Right atrium auricular region (tissue), 2 donors: ENCODE results near the gene GLUD2. TPM values are rescaled to one million over a fixed set of nuclear protein-coding genes. Genes with fewer than 3 reads are reported as not detected.

Experiments used
- DNase-seq: peaks from one replicate; pipeline ENCODE4 v3.0.0-alpha.2; 2019; ENCODE audit warnings: low spot score
- H3K27ac ChIP-seq, 2 donors: fragments of 200-600 bp; sonication (generic); 1 replicate in 1 of 2; 2 replicates in 1 of 2; pipeline ENCODE4 v1.5.1; 2016 to 2019
- H3K27me3 ChIP-seq, 2 donors: fragments of 200-600 bp; sonication (generic); one replicate each; pipeline versions ENCODE4 v1.5.1 to v1.6.0; 2017 to 2019
- H3K36me3 ChIP-seq: fragments of 200-600 bp; sonication (generic); one replicate; pipeline ENCODE4 v1.5.1; 2016
- H3K4me1 ChIP-seq, 2 donors: fragments of 200-600 bp; sonication (generic); one replicate each; pipeline versions ENCODE4 v1.5.1 to v1.6.0; 2017 to 2019
- H3K4me3 ChIP-seq, 2 donors: fragments of 200-600 bp; sonication (generic); 1 replicate in 1 of 2; 2 replicates in 1 of 2; pipeline ENCODE4 v1.5.1; 2017 to 2019; ENCODE audit warnings: mild to moderate bottlenecking in 1 of 2, moderate library complexity in 1 of 2
- H3K9me3 ChIP-seq, 2 donors: fragments of 200-600 bp; sonication (generic); one replicate each; pipeline ENCODE4 v1.5.1; 2019
- CTCF ChIP-seq, 2 donors: fragments of 200-600 bp; sonication (generic); IDR thresholded peaks; one replicate each; pipeline ENCODE4 v1.5.1; 2019; ENCODE audit warnings: antibody characterized with exemption in 2 of 2
- total RNA-seq, 2 donors: library from RNA; depleted of rRNA; stranded (reverse); fragments of >200 nt; gene quantifications; one replicate each; pipeline ENCODE4 v1.1.0, GENCODE V29; 2016

The GLUD2 gene
- total RNA-seq, 2 donors from 2014 or later: 0.59 to 1.4 TPM

GRCh38 chrX:121010218-121010617, 37.2 kb upstream of the GLUD2 start:
- H3K36me3 ChIP-seq: no peaks in the 10 kb centered on the region
- H3K9me3 ChIP-seq: peaks cover 0 to 13% of the 10 kb centered on the region in 2 donors
- no peak overlapping the region for H3K27ac ChIP-seq
- H3K4me1 ChIP-seq: no peaks in the 10 kb centered on the region
- no peak for TF ChIP-seq CTCF (IDR thresholded peaks at IDR 0.05)
- DNase-seq: no peak
- no peaks in the 10 kb centered on the region for H3K27me3 ChIP-seq
- H3K4me3 ChIP-seq: no peak overlapping the region

- H3K4me1 ChIP-seq: no peaks in the 10 kb centered on the region
- no peaks in the 10 kb centered on the region for H3K36me3 ChIP-seq
- no peak overlapping the region for H3K27ac ChIP-seq
- no peaks in the 10 kb centered on the region for H3K27me3 ChIP-seq
- H3K4me3 ChIP-seq: no peak overlapping the region
- TF ChIP-seq CTCF (IDR thresholded peaks at IDR 0.05): no peak
- peaks cover 0 to 10% of the 10 kb centered on the region in 2 donors for H3K9me3 ChIP-seq
- no peak for DNase-seq
Measured at GRCh38 chrX:121011254-121011653, 36.2 kb upstream of the GLUD2 start.

GRCh38 chrX:121013897-121014455, 33.4 kb upstream of the GLUD2 start:
- peaks cover 0 to 6% of the 10 kb centered on the region in 2 donors for H3K9me3 ChIP-seq
- H3K27ac ChIP-seq: no peak overlapping the region
- no peak overlapping the region for H3K4me3 ChIP-seq
- TF ChIP-seq CTCF (IDR thresholded peaks at IDR 0.05): no peak
- no peaks in the 10 kb centered on the region for H3K36me3 ChIP-seq
- H3K27me3 ChIP-seq: no peaks in the 10 kb centered on the region
- DNase-seq: no peak
- no peaks in the 10 kb centered on the region for H3K4me1 ChIP-seq

GRCh38 chrX:121014826-121015225, 32.6 kb upstream of the GLUD2 start:
- Histone ChIP-seq H3K27ac (no peak overlapping the region), H3K27me3 (no peaks in the 10 kb centered on the region), H3K4me1 (no peaks in the 10 kb centered on the region), H3K4me3 (no peak overlapping the region), H3K9me3 (peaks cover 0 to 6% of the 10 kb centered on the region in 2 donors), H3K36me3 (no peaks in the 10 kb centered on the region)
- DNase-seq: no peak
- TF ChIP-seq CTCF (IDR thresholded peaks at IDR 0.05): no peak

- no peaks in the 10 kb centered on the region for H3K9me3 ChIP-seq
- H3K27me3 ChIP-seq: no peaks in the 10 kb centered on the region
- no peak overlapping the region for H3K4me3 ChIP-seq
- no peak for DNase-seq
- no peaks in the 10 kb centered on the region for H3K4me1 ChIP-seq
- no peak overlapping the region for H3K27ac ChIP-seq
- H3K36me3 ChIP-seq: no peaks in the 10 kb centered on the region
- no peak for TF ChIP-seq CTCF (IDR thresholded peaks at IDR 0.05)
Measured at GRCh38 chrX:121028419-121028818, 19.0 kb upstream of the GLUD2 start.

- H3K36me3 ChIP-seq: no peaks in the 10 kb centered on the region
- H3K9me3 ChIP-seq: no peaks in the 10 kb centered on the region
- no peak overlapping the region for H3K27ac ChIP-seq
- H3K27me3 ChIP-seq: no peaks in the 10 kb centered on the region
- H3K4me3 ChIP-seq: no peak overlapping the region
- H3K4me1 ChIP-seq: no peaks in the 10 kb centered on the region
- TF ChIP-seq CTCF (IDR thresholded peaks at IDR 0.05): no peak
- no peak for DNase-seq
Measured at GRCh38 chrX:121030083-121030482, 17.3 kb upstream of the GLUD2 start.
